Chondrocyte (in vitro differentiated cells): ENCODE data around the gene APOL6. TPM values are rescaled to one million over a fixed set of nuclear protein-coding genes. Genes with fewer than 3 reads are reported as not detected.

Experiments used
- DNase-seq: peaks from one replicate; pipeline ENCODE4 v3.0.0; 2021; ENCODE audit warnings: mixed read lengths, low spot score
- H3K27ac Mint-ChIP-seq: one replicate; pipeline ENCODE4 v1.8.0; 2021; ENCODE audit warnings: mild to moderate bottlenecking, moderate library complexity, mixed read lengths; ENCODE audit not compliant: unreplicated experiment
- H3K27me3 Mint-ChIP-seq: 2 replicates; pipeline ENCODE4 v1.8.0; 2021; ENCODE audit warnings: low read depth, mixed read lengths
- H3K36me3 Mint-ChIP-seq: 2 replicates; pipeline ENCODE4 v1.8.0; 2021; ENCODE audit warnings: low read depth, mixed read lengths
- H3K4me1 Mint-ChIP-seq: 2 replicates; pipeline ENCODE4 v1.8.0; 2021; ENCODE audit warnings: low read depth, mild to moderate bottlenecking, mixed read lengths
- H3K4me3 Mint-ChIP-seq: one replicate; pipeline ENCODE4 v1.8.0; 2021; ENCODE audit warnings: mild to moderate bottlenecking, moderate library complexity, mixed read lengths; ENCODE audit not compliant: unreplicated experiment
- H3K9me3 Mint-ChIP-seq: 2 replicates; pipeline ENCODE4 v1.8.0; 2021; ENCODE audit warnings: low read depth, mixed read lengths
- total RNA-seq: library from RNA; stranded (reverse); gene quantifications from 3 replicates; pipeline ENCODE4 v1.2.1, GENCODE V29; 2021
- TF ChIP-seq, protein P1 (sequence below): fragments of 200-600 bp; sonication (generic); IDR thresholded peaks from 2 replicates; pipeline ENCODE4 v1.5.0; 2021; ENCODE audit warnings: antibody characterized with exemption, mild to moderate bottlenecking, moderate library complexity

APOL6 gene
- total RNA-seq, 1 donor from 2014 or later, result 4.6 TPM

DNA sequence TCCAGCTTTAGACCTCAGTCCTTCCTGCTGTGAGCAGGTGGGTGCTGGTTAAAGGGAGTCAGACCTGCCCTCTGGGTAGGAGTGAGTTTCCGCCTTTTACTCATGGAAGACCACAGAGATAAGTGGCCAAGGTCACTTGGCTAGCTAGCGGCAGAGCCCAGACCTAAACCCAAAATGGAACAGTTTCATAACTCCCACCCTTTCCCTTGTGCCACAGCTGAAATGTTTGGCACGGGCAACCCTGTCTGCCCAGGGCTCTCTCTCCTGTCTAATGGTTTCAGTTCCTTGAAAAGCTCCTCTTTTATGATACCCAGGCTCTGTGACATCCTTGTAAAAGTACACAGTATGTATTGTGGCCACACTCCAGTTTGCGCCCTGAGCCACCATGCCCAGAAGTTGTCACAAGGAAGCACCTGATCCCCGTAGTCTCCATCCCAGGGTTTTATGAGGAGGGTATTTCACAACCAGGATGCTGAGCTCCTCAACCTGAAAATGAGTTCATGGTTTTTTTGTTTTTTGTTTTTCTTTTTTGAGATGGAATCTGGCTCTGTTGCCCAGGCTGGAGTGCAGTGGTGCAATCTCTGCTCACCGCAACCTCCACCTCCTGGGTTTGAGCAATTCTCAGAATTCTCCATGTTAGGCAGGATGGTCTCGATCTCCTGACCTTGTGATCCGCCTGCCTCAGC lies 36.2 kb upstream of the APOL6 start:
- Mint-ChIP-seq H3K36me3 (peaks cover 1% of the 10 kb centered on the region), H3K4me1 (no peaks in the 10 kb centered on the region), H3K27ac (no peak overlapping the region), H3K27me3 (peaks cover 16% of the 10 kb centered on the region), H3K4me3 (no peak overlapping the region), H3K9me3 (no peaks in the 10 kb centered on the region)
- TF ChIP-seq, protein P1, sequence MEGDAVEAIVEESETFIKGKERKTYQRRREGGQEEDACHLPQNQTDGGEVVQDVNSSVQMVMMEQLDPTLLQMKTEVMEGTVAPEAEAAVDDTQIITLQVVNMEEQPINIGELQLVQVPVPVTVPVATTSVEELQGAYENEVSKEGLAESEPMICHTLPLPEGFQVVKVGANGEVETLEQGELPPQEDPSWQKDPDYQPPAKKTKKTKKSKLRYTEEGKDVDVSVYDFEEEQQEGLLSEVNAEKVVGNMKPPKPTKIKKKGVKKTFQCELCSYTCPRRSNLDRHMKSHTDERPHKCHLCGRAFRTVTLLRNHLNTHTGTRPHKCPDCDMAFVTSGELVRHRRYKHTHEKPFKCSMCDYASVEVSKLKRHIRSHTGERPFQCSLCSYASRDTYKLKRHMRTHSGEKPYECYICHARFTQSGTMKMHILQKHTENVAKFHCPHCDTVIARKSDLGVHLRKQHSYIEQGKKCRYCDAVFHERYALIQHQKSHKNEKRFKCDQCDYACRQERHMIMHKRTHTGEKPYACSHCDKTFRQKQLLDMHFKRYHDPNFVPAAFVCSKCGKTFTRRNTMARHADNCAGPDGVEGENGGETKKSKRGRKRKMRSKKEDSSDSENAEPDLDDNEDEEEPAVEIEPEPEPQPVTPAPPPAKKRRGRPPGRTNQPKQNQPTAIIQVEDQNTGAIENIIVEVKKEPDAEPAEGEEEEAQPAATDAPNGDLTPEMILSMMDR, result no peak
- no peak for DNase-seq

DNA sequence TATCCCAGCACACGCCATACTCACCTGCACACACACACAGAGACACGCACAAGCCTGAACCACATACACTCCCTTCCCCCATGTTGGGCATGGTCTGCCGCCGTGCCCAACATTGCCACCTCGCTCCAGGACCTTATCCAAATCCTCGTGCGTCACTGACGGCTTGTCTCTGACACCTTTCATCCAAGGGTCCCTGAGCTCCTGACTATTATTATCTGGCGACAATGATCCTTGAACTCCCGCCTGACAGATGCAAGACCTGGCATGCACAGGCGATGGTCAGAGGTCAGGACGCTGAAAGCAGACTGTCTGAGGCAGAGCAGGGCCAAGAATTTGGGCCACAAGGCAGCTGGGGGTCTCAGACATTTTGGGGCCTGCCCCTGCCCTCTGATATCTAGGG lies 35.3 kb upstream of the APOL6 start:
- H3K27ac Mint-ChIP-seq, result no peak overlapping the region
- TF ChIP-seq, protein P1, result no peak
- no peak overlapping the region for H3K4me3 Mint-ChIP-seq
- H3K4me1 Mint-ChIP-seq, result no peaks in the 10 kb centered on the region
- no peaks in the 10 kb centered on the region for H3K9me3 Mint-ChIP-seq
- H3K27me3 Mint-ChIP-seq, result peaks cover 16% of the 10 kb centered on the region
- H3K36me3 Mint-ChIP-seq, result peaks cover 1% of the 10 kb centered on the region
- DNase-seq, result no peak

DNA sequence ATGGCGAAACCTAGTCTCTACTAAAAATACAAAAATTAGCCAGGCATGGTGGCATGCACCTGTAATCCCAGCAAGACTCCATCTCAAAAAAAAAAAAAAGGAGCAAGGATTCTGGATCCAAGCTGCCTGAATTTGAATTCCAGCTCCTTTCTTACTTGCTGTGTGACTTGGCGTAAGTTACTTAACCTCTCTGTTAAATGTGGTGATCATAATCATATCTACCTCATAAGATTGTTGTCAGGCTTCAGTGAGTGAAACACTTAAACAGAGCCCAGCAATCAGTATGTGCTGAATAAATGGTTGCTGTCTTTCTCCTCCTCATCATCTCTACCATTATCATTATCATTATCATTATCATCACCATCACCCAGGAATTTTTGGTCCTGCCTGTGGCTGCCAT lies 33.8 kb upstream of the APOL6 start:
- DNase-seq, result no peak
- Mint-ChIP-seq H3K27ac (no peak overlapping the region), H3K27me3 (peaks cover 6% of the 10 kb centered on the region), H3K36me3 (no peaks in the 10 kb centered on the region), H3K9me3 (no peaks in the 10 kb centered on the region), H3K4me3 (no peak overlapping the region), H3K4me1 (no peaks in the 10 kb centered on the region)
- TF ChIP-seq, protein P1, result no peak

DNA sequence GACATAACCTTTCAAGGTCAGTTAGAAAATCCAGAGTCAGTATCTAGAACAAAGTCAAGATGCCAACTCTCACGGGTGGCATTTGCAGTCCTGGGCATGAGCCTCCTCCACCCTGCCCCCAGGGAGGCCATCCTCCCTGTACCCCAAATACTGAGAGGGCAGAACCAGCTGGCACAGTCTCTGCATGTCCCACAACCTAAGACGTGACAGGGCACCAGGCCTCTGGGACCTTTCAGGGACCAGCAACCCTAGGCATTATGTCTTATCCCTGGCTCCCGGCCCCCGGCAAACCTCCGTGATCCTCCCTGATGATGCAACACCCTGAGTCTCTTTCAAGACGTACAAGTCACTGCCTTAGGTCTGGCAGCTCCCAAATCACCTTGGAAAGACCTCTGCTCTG lies 33.1 kb upstream of the APOL6 start:
- TF ChIP-seq, protein P1, result no peak
- Mint-ChIP-seq H3K9me3 (no peaks in the 10 kb centered on the region), H3K27ac (no peak overlapping the region), H3K4me1 (no peaks in the 10 kb centered on the region), H3K27me3 (peaks cover 6% of the 10 kb centered on the region), H3K4me3 (no peak overlapping the region), H3K36me3 (no peaks in the 10 kb centered on the region)
- no peak for DNase-seq

DNA sequence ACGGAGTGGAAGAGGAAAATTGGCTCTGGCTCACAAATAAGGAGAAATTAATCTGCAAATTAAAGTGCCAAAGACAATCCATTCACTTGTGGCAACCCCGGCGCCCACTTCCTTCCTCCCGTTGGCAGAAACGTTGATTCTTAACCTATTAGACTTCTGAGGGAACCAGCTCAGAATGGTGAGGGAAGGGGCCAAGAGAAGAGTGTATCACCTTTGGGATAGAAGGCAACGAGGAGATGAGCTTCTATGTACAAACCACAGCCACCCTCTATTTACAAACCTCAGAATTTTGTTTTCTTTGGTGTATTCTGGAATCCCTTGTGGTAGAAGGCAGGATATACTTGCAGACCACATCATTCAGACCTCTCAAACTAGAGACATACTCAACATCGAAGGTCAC lies 32.2 kb upstream of the APOL6 start:
- H3K27ac Mint-ChIP-seq, result no peak overlapping the region
- H3K27me3 Mint-ChIP-seq, result peaks cover 6% of the 10 kb centered on the region
- TF ChIP-seq, protein P1, result no peak
- H3K36me3 Mint-ChIP-seq, result no peaks in the 10 kb centered on the region
- no peak for DNase-seq
- no peaks in the 10 kb centered on the region for H3K4me1 Mint-ChIP-seq
- no peaks in the 10 kb centered on the region for H3K9me3 Mint-ChIP-seq
- no peak overlapping the region for H3K4me3 Mint-ChIP-seq
